ENCODE results near the gene AGBL1.

DNA sequence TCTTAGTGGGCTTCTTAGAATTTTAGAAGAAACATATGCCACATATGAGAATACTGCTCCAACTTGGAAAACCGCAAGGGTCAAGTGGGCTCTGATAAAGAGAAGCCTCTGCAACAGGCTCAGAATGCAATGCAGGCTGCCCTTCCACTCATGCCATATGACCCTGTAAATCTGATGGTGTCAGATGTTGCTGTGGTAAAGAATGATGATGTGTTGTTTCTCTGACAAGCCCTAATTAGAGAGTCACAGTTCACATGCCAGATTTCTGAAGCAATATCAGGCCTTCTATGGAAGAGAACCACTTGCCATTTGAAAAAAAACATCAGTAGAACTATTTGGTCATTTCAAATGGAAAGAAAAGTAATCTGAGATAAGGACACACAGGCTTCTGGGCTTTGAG, 749.6 kb downstream of the AGBL1 start:
- TF ChIP-seq, protein P1, sequence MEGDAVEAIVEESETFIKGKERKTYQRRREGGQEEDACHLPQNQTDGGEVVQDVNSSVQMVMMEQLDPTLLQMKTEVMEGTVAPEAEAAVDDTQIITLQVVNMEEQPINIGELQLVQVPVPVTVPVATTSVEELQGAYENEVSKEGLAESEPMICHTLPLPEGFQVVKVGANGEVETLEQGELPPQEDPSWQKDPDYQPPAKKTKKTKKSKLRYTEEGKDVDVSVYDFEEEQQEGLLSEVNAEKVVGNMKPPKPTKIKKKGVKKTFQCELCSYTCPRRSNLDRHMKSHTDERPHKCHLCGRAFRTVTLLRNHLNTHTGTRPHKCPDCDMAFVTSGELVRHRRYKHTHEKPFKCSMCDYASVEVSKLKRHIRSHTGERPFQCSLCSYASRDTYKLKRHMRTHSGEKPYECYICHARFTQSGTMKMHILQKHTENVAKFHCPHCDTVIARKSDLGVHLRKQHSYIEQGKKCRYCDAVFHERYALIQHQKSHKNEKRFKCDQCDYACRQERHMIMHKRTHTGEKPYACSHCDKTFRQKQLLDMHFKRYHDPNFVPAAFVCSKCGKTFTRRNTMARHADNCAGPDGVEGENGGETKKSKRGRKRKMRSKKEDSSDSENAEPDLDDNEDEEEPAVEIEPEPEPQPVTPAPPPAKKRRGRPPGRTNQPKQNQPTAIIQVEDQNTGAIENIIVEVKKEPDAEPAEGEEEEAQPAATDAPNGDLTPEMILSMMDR (IDR thresholded peaks at IDR 0.05; ENCODE audit: borderline replicate concordance, extremely low read depth, low read length, poor library complexity, severe bottlenecking) = no peak
- no peak for TF ChIP-seq EZH2 (IDR thresholded peaks at IDR 0.05; ENCODE audit: borderline replicate concordance, low read depth, low read length, severe bottlenecking)

Measured in DND-41 (cell line).